GM18498 (cell line): Measurements from ENCODE around the gene CSF1.

Experiments used
- ATAC-seq: cut with Tn5 transposase; IDR thresholded peaks from one replicate; pipeline ENCODE4 v1.9.1; 2021; ENCODE audit warnings: mild to moderate bottlenecking, moderate library complexity; ENCODE audit not compliant: unreplicated experiment

The CSF1 gene

DNA sequence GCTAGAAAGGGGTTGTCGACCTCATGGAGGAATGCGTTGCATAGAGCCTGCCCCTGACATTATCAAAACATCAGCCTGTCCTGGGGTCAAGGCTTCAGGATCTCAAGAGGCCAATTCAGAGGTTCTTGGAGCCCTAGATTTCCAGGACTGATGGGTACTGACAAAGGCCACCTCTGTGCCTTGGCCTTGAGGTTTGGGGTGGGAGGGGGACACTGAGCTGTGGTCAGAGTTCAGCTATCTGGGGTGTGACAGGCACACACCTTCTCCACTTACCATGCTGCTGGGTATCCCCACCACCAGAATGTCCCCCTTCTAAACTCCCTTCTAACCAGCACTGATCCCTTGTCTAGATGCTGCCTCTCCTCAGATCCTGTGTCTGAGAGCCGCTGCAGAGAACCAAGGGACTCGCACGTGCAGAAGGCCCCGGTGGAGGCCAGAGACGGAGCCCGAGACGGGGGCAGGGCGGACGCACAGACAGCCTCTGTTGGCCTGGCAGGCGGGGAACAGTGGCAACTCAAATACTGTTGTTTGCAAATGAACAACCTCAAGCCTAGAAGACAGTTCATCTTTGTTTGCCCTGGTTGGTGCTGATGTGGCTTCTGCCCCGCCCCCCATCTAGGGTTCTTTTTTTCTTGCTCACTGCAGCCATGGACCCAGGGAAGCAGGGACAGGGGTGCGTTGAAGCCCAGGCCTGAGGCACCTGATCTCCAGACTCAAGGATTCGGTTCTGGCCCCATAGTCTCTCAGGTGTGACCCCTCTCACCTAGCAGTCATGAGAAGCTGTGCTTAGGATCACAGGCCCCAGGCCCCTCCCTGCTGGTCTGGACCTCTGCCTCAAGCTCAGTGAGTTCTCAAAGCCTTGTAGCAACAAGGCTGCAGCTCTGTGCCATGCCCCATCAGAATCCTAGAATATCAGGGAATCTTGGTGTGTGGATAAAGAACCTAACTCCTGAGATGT is 28.1 kb upstream of the CSF1 start:
- ATAC-seq = no peak

- no peak for ATAC-seq
Measured at GRCh38 chr1:109883248-109883955, 27.2 kb upstream of the CSF1 start.

DNA sequence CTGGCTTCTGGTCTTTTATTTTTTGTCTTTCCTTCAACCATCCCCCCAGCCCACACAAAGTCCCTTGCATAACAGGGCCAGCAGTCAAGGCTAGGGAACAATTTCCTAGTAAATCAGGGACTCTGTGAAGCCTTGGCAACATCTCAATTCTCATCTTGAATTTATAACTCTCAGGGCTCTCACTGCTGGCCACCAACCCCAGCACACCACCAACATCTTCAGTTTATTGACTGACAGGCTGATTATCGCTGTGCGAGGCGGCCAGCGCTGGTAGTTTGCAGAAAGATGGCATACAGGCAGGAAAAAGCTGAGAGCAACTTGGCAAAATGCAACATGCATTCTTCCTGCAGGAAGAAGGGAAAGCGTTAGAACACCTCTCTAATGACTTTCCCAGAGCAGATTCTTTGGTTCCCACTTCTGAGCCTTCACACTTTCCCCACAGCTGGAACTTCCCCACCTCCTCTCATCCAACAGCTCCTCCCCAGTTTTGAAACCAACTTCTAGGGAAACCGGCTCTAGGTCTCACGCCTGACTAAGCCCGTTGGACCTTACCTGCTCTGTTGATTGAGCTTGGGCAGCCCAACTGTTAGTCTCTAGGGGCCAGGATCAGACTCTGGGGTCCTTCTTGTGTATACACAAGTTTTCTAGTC is 26.3 kb upstream of the CSF1 start:
- ATAC-seq = no peak

- no peak for ATAC-seq
Measured at GRCh38 chr1:109885589-109885988, 25.1 kb upstream of the CSF1 start.

DNA sequence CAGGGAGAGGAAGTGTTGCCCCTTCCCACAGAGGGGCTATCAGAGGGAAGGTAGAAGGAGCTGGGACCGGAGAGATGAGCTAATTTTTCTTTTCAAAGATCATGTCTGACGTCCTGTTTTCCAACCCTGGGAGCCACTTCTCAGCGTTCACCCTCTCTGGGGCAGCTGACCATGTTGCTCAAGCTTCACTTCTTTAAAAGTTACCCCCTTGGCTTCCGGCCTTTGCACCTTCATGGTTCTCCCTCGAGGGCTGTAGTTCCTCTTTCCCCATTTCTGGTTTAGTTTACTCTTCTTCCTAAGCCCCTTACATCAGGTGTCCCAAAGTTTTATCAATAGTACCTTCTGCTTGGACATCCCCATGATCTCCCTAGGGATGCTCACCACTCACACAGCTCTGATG is 23.8 kb upstream of the CSF1 start:
- no peak for ATAC-seq

DNA sequence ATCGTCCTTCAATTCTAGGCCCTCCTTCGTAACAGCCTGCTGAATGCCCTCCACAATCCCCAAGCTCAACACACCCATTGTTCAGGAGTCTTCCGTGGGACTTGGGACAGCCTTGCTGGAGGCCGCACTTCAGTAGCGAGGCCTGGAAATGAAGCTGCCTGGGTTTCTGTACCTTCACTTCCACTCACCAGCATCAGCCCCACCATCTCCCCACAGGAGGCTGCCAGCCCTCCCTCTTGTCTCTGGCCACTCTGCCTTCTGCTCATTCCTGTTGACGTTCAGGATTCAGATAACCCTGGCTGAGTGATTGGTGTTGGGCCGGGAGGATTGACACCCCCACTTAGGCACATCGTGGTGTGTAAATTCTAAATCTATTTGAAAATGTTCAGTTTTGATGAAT is 23.4 kb upstream of the CSF1 start:
- no peak for ATAC-seq

DNA sequence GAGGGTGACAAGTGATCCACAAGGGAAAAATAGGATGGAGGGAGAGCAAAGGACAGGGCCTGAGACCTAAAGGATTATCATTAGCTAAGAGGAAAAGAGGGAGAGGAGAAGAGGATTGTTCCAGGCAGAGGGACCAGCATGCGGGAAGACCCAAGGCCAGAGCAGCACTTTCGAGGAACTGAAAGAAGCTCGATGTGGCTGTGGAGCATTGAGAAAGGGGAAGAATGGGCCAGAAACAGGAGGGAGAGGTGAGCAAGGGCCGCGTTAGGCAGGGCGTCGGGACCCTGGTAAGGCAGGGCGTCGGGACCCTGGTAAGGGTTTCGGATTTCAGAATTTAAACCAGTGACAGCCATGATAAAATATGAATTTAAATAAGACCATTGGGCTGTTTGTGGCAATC is 22.8 kb upstream of the CSF1 start:
- ATAC-seq = no peak

GRCh38 chr1:109889094-109889493 is 21.6 kb upstream of the CSF1 start:
- no peak for ATAC-seq

DNA sequence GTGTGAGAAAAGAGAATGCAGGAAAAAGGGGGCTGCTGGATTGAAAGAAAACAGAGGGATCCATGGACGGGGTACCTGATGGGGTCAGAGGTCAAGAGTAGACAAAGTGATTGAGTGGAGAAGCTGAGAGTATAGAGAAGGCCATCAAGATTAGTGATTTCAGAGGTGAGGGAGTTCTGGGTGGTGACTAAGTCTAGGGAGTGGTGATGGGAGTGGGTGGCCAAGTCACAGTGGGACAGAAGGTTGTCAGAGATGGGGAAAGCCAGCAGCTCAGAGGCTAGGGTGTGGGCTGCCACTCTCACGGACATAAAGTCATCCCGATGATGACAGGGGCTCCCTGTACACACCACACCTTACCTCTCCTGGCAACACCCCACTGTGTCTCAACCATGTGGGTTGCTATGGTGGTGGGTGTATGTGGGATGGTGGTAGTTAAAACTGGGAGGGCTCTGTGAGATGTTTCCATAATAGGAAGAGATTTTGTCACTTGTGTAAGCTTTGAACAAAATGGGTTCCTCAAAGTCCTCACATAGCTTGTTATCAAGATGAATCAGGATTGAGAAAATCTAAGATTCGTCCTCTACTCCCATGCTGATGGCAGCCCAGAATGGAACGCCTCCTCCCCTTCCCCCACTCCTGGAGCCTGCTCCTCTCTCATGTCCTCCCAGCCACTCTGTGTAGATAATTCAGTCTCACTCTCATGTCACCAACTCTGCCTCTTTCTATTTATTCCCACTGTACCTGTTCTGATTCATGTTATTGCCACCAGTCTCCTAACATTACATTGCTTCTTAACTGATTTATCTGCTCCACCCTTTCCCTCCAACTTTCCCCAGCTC is 20.3 kb upstream of the CSF1 start:
- ATAC-seq = no peak

- no peak for ATAC-seq
Measured at GRCh38 chr1:109891930-109892329, 18.7 kb upstream of the CSF1 start.

DNA sequence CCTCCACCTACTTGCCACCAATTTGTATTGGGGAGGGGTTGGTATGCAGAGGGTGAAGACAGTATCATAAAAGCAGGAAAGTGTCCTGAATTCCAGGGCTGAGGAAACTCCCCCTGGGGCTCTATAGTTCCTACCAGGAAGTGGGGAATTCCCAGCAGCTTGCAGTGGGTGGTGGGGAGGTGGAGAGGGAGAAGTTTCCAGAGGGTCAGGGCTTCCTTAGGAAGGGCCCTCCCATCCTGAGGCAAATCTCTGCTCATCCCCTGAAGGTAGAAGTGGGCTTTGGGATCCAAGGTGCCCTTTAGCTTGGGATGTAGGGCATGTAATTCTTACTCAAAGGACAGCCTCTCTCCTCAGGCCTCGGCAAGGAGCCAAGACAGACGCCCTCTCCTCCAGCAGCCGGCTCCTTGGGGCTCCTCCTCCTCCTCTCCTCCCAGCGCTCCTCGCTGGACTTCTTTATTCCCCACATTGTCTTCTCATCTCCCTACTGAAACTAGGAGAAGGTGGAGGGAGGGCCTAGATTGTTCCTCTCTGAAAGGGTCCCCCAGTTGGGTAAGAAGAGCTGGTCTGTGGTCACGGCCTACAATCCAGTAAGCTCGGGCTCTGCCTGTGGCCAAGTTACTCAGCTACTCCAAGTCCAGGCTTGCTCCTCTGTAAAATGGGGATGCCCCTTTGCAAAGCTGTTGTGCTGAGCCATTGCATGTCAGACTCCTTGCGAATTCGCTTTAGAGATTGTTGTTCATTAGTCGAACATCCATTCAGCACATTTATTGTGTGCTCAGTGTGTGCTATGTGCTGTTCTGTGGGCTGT is 17.9 kb upstream of the CSF1 start:
- ATAC-seq = no peak

DNA sequence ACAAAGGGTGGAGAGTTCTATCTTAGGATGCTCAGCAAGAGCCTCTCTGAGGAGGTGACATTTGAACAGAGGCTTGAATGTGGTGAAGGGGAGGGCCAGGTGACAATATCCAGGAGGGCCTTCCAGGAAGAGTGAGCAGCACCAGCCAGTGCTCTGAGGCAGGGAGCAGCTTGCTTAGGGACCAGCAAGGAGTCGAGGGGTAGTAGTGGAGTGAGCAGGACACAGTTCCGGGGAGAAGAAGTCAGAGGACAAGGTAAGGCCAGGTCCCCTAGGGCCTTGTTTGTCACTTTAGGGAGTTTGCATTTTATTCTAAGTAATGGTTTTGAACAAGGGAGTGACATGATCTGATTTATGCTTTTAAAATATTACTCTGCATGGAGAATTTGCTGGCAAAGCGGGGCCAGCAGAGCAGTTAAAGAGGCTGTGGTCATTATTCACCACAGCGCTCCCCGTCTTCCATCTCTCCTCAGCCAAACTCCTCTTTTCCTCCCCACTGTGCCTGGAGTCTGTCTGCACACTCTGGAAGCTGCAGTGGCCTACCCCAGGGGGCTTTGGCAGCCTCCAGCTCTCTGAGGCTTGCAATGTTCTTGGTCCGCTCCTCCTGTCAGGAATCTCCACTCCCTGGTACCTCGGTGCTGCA is 17.0 kb upstream of the CSF1 start:
- no peak for ATAC-seq

- ATAC-seq = no peak
Measured at GRCh38 chr1:109894823-109895719, 15.6 kb upstream of the CSF1 start.

DNA sequence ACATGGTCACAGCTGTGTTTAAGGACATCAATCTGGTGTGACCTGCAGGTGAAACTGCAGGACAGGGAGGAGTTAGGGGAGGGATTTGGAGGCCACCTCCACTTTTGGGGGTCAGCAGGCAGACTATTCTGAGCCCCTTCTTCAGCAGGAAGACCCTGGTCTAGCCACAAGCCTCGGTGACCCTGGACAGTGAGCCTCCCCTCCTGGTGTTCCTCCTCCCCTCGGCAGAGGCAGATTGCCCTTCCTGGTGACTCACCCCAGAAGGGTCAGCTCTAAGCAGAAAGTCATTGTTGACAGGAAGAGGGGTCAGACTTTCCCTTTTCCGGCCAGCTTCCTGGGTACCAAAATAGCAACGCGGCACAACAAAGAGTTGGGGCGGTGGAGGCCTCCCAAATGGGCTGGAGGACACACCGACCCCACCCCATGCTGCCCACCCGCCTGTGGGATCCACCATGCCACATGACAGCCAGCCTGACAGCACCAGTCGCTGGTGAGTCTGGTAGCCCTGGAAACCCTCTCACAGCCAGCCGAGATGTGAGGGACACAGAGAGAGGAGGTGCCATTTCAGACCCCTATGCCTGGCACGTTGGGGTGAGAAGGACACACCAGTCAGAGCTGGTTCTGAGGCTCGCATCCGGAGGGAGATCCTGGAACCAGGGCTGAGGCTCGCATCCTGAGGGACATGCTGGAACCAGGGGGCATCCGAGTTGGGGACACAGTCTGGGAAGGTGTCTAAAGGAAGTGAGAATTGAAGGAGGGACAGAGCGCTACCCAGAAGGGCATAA is 14.7 kb upstream of the CSF1 start:
- no peak for ATAC-seq

DNA sequence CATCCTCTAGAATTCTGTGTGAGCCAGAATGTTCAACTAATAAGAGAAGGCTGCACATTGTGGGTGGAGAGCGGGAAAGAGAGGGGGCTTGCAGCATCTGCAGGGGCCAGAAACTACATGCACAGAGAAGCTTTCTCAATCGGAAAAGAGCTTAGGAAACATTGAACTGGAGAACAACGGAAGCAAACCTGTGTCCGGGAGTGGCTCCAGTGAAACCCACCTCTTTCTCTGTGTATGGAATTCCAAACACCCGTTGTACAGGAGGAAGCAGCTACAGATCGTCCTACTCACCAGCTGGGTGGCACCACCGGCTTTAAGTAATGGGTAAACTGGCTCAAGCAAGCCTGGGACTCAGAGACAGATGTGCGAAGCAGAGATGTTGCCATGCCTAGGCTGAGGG is 14.0 kb upstream of the CSF1 start:
- ATAC-seq = no peak

- no peak for ATAC-seq
Measured at GRCh38 chr1:109897259-109897955, 13.2 kb upstream of the CSF1 start.

DNA sequence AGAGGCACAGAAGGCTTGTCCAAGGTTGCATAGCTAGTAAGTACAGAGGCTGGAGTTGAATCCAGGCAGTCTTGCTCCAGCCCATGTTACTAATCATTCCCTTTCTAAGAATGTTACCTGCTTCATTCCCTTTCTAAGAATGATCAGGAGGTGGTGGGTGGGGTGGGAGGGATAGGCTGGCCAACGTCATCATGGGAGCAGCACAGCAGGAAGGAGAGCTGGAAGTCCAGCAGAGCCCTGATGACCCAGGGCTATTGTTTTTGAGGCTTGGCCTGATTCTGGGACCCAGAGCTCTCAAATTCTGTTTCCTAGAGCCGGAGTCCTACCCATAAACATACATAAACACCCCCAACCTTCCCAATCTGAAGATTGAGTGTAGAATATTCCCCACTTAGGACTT is 11.8 kb upstream of the CSF1 start:
- ATAC-seq = no peak
